Kidney (tissue), 14 donors: ENCODE data around the gene GNAO1. TPM values are rescaled to one million over a fixed set of nuclear protein-coding genes. Genes with fewer than 3 reads are reported as not detected.

Source experiments
- DNase-seq, 5 donors: peaks; one replicate each; pipeline ENCODE4 v3.0.0-alpha.2; 2013 to 2020
- FAIRE-seq: peaks from 2 replicates; lab custom pipeline; 2012; peaks lifted over from hg19 to GRCh38; lab: Jason Lieb, UNC
- H3K27ac ChIP-seq, 2 donors: one replicate each; pipeline ENCODE4 v1.7.0; 2013; ENCODE audit warnings: low read depth in 2 of 2, low read length in 2 of 2, inconsistent platforms in 1 of 2
- H3K27me3 ChIP-seq: one replicate; pipeline ENCODE4 v1.7.1; 2013; ENCODE audit warnings: low read length, inconsistent platforms; ENCODE audit not compliant: control insufficient read depth, insufficient read depth
- H3K36me3 ChIP-seq, 3 donors: one replicate each; pipeline versions ENCODE4 v1.7.0 to v1.7.1; 2013; ENCODE audit warnings: low read length in 3 of 3, control low read depth in 1 of 3, inconsistent platforms in 1 of 3; ENCODE audit not compliant: insufficient read depth in 3 of 3, control insufficient read depth in 2 of 3
- H3K4me1 ChIP-seq, 3 donors: one replicate each; pipeline versions ENCODE4 v1.7.0 to v1.7.1; 2013; ENCODE audit warnings: low read length in 3 of 3, inconsistent platforms in 1 of 3, low read depth in 1 of 3; ENCODE audit not compliant: control insufficient read depth in 2 of 3, insufficient read depth in 2 of 3
- H3K4me3 ChIP-seq, 3 donors: one replicate each; pipeline versions ENCODE4 v1.7.0 to v1.8.1; 2013; ENCODE audit warnings: low read length in 3 of 3, control low read depth in 1 of 3, inconsistent platforms in 1 of 3
- H3K9ac ChIP-seq, 3 donors: one replicate each; pipeline versions ENCODE4 v1.7.0 to v1.7.1; 2013; ENCODE audit warnings: low read length in 3 of 3, control low read depth in 1 of 3, inconsistent platforms in 1 of 3
- H3K9me3 ChIP-seq, 3 donors: one replicate each; pipeline versions ENCODE4 v1.7.0 to v1.7.1; 2013; ENCODE audit warnings: low read length in 3 of 3, control low read depth in 1 of 3, inconsistent platforms in 1 of 3; ENCODE audit not compliant: control insufficient read depth in 2 of 3, insufficient read depth in 1 of 3
- intact Hi-C: fragments of 100-400 bp; cut with DNase I; formaldehyde crosslinking; loops from one replicate; pipeline ENCODE4 v1.11.1; 2022
- polyA plus RNA-seq: library from polyadenylated mRNA; stranded (reverse); fragments of 350-450 nt; fragmentation: Illumina TruSeq; extraction: RNeasy Lipid Tissue Mini Kit (QIAGEN cat#74804); gene quantifications from one replicate; pipeline ENCODE4 v1.2.3, GENCODE V29; 2014; ENCODE audit warnings: low read depth, low replicate concordance; ENCODE audit not compliant: insufficient read depth
- total RNA-seq: library from RNA; stranded (reverse); fragmentation: NEBNext Ultra II Directional; extraction: Animal tissue kit (Norgen Biotek cat#: 25700); gene quantifications from one replicate; pipeline ENCODE4 v1.2.1, GENCODE V29; 2021
- TF ChIP-seq, protein P1 (sequence below): IDR thresholded peaks from 3 replicates; pipeline ENCODE4 v1.5.1; 2012; ENCODE audit warnings: mild to moderate bottlenecking, moderate library complexity, borderline replicate concordance; ENCODE audit not compliant: insufficient read depth; ENCODE audit errors: extremely low read depth
- donor health status: control.
- donor health status: control.
- donor health status: control.
- donor health status: control.
- donor health status: control.
- donor health status: DM: yes; HTN: yes; CAD: no.
- donor health status: Normal renal cell carcinoma (clear cell type).

The GNAO1 gene
- total and polyA plus RNA-seq, 2 donors from 2014 or later = 1.5 to 4.3 TPM

DNA sequence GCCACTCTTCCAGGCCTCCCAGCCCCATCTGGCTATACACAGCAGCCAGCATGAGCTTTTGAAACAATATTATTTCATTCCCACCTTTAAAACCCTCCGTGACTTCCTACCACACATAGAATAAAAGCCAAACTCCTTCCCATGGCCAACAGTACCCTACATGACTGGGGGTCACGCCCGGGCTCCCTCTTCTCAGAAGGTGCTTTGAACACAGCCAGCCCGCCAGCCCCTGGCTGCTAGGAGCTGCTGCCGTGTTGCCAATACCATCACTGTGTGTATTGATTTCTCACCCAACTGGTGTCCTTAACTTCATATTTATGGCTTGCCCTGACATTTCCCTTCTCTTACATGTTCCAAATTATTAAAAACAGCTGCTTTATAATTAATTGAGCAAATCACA is 111.2 kb downstream of the GNAO1 start:
- H3K27me3 ChIP-seq = no peaks in the 10 kb centered on the region
- intact Hi-C loops = no loop called here
- no peak overlapping the region for H3K9ac ChIP-seq
- H3K9me3 ChIP-seq = no peaks in the 10 kb centered on the region
- H3K4me1 ChIP-seq = no peaks in the 10 kb centered on the region
- no peak for FAIRE-seq
- TF ChIP-seq, protein P1, sequence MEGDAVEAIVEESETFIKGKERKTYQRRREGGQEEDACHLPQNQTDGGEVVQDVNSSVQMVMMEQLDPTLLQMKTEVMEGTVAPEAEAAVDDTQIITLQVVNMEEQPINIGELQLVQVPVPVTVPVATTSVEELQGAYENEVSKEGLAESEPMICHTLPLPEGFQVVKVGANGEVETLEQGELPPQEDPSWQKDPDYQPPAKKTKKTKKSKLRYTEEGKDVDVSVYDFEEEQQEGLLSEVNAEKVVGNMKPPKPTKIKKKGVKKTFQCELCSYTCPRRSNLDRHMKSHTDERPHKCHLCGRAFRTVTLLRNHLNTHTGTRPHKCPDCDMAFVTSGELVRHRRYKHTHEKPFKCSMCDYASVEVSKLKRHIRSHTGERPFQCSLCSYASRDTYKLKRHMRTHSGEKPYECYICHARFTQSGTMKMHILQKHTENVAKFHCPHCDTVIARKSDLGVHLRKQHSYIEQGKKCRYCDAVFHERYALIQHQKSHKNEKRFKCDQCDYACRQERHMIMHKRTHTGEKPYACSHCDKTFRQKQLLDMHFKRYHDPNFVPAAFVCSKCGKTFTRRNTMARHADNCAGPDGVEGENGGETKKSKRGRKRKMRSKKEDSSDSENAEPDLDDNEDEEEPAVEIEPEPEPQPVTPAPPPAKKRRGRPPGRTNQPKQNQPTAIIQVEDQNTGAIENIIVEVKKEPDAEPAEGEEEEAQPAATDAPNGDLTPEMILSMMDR = no peak
- H3K27ac ChIP-seq = no peak overlapping the region
- H3K4me3 ChIP-seq = no peak overlapping the region
- no peaks in the 10 kb centered on the region for H3K36me3 ChIP-seq
- peak in 1 of 5 donors; percentile 37 for DNase-seq

DNA sequence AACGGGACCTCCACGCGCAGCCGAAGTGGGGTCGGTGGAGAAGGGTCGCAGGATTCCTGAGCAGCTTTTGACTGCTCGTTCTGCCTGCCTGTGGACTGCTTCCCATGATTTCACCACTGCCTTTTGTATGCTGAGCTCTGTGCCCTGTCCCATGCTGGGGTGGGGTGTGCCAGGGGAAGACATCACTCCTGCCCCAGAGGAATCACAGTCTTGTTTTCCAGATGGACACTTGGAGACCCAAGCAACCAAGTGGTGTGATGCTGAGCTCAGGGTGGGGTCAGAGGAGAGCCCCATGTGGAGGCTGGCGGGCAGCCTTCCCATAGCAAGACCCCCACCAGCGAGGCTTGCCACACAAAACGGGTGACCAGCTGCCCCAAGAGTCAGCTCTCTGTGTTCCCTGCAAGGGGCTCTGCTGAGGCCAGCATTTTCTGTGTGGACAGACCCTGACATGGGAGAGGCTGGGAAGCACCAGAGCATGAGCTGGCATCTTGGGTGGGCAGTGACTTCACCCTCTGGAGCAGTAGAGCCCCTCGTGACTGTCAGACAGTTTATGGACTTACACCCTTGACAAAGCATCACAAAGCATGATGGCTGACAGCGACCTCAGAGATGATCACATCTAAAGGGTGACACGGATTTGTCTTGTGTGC is 111.9 kb downstream of the GNAO1 start:
- no peak for FAIRE-seq
- TF ChIP-seq, protein P1 = no peak
- Histone ChIP-seq H3K9me3 (no peaks in the 10 kb centered on the region), H3K27me3 (no peaks in the 10 kb centered on the region), H3K9ac (no peak overlapping the region), H3K27ac (no peak overlapping the region), H3K4me1 (no peaks in the 10 kb centered on the region), H3K36me3 (no peaks in the 10 kb centered on the region), H3K4me3 (no peak overlapping the region)
- intact Hi-C loops = no loop called here
- DNase-seq = peak in 3 of 5 donors; percentile 29 to 38 (median 36)

DNA sequence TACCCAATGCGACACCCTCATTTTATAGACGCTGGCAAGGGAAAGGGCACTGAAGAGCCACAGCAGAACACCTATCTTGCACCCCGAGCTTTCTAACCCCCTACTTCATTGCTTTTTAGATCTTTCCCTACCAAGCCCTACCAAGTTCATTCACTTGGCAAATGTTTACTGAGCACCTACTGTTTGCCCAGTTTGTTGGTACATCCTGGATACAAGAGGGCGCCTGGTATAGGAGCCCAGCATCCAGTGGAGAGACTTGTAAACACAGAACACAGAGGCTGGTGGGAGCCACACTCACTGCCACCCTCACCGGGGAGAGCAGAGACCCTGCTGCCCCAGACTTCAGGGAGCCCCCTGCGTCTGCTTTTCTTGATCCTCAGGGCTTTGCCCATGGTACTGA is 112.6 kb downstream of the GNAO1 start:
- Histone ChIP-seq H3K4me1 (no peaks in the 10 kb centered on the region), H3K36me3 (no peaks in the 10 kb centered on the region), H3K9ac (no peak overlapping the region), H3K9me3 (no peaks in the 10 kb centered on the region), H3K4me3 (no peak overlapping the region), H3K27me3 (no peaks in the 10 kb centered on the region), H3K27ac (no peak overlapping the region)
- DNase-seq (peak in 1 of 5 donors; percentile 32), FAIRE-seq (no peak)
- TF ChIP-seq, protein P1 = no peak
- intact Hi-C loops = no loop called here
